ENCODE measurements around the gene PCNX3.
A peak's percentile ranks its signal among the peaks of the same experiment; 100 is the strongest.

Gene PCNX3

DNA sequence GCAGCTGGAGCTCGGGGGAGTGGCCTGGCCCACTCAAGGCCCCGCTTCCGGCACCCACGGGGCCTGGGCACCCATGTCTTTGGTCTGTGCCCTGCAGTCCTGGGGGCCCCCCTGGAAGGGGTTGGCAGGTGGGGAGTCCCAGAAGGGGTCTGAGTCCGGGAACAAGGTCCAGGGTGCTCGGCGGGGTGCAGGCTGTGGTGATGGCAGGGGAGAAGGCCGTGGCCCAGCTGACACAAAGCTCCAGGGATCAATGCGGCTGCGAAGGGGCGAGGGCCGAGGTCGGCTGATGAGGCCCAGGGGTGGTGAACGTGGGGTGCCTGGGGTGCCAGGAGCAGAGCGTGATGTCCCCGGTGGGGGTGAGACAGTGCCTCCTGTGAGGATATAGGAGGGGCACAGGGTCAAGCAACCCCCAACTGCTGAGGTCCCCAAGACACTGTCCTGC is 17.3 kb upstream of the PCNX3 start:
- H3K36me3 Mint-ChIP-seq (ENCODE audit: low read depth): peaks cover 93% of the 10 kb centered on the region
- H3K27ac Mint-ChIP-seq: no peak overlapping the region
- H3K9me3 Mint-ChIP-seq: no peaks in the 10 kb centered on the region
- H3K27me3 Mint-ChIP-seq: no peaks in the 10 kb centered on the region
- intact Hi-C loops (cut with micrococcal nuclease): no loop called here
- peaks cover 57% of the 10 kb centered on the region for H3K4me1 Mint-ChIP-seq (ENCODE audit: low read depth)
- no peak overlapping the region for H3K4me3 Mint-ChIP-seq

DNA sequence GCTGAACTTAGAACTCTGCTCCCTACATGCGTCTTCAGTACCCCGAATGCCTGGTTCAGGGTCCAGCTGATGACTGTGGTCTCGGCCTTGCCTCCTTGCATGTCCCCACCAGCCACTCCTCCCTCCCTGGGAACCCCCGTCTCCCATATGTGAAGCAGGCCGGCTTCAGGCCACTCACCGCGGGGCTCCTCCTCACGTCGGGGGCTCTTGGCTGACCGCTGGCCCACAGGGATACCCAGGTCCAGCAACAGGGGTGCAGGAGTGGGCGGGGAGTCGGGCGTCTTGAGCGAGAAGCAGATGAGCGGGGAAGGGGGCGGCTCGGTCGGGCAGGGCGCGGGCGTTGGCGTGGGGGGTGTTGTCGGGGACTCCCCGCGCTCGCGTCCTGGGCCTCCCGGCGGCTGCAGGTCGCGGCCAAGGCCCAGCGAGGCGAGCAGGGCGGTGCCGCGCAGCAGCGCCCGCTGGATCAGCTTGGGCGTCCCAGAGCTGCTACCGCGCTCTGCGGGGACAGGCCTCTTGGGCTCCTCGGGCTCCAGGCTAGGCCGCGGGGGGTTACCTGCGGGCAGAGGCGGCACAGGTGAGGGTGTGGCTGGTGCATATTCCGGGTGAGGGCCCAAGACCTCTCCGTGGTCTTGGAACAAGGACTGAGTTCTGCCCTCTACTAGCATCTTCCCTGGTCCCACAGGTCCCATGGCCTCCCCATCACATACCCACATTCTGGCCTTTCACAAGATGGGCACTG is 16.2 kb upstream of the PCNX3 start:
- Mint-ChIP-seq H3K27ac (no peak overlapping the region), H3K36me3 (ENCODE audit: low read depth) (peaks cover 93% of the 10 kb centered on the region), H3K4me1 (ENCODE audit: low read depth) (peaks cover 52% of the 10 kb centered on the region), H3K27me3 (no peaks in the 10 kb centered on the region), H3K4me3 (no peak overlapping the region), H3K9me3 (no peaks in the 10 kb centered on the region)
- intact Hi-C loops (cut with micrococcal nuclease): no loop called here

DNA sequence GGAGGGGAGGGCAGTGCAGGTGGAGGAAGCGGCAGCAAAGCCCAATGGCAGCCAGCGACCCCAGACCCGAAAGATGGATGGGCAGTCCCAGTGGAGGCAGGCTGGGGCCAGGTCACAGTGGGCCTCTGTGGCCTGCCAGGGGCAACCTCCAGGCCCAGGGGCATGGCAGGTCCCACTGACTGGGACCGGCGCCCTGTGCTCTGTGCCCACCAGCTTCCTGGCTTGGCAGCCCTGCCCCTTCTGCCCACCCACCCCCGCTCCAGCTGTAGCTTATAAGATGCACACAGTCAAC is 15.7 kb upstream of the PCNX3 start:
- Mint-ChIP-seq H3K4me1 (ENCODE audit: low read depth) (peaks cover 47% of the 10 kb centered on the region), H3K27ac (no peak overlapping the region), H3K4me3 (no peak overlapping the region), H3K9me3 (no peaks in the 10 kb centered on the region), H3K27me3 (no peaks in the 10 kb centered on the region), H3K36me3 (ENCODE audit: low read depth) (peaks cover 94% of the 10 kb centered on the region)
- intact Hi-C loops (cut with micrococcal nuclease): no loop called here

DNA sequence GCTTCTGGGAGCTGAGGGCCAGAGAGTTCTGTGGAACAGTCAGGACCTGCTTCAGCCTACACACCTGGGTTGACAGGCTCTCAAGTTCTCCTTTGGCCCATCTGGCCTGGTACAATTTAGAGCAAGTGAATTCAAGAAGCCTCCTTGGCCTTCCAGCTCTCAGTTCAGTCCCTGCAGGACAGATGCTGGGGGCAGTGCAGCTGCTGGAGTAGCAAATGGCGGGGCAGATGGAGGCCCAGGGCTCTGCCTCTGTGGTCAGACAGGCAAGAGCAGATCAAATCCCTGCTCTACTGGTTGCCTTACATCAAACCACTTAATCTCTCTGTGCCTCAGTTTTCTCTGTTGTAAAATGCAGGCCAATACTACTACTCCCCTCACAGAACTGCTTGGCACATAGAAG is 11.3 kb upstream of the PCNX3 start:
- Mint-ChIP-seq H3K36me3 (ENCODE audit: low read depth) (peaks cover 100% of the 10 kb centered on the region), H3K27me3 (no peaks in the 10 kb centered on the region), H3K9me3 (no peaks in the 10 kb centered on the region), H3K27ac (no peak overlapping the region), H3K4me3 (no peak overlapping the region), H3K4me1 (ENCODE audit: low read depth) (peaks cover 41% of the 10 kb centered on the region)
- intact Hi-C loops (cut with micrococcal nuclease): no loop called here

DNA sequence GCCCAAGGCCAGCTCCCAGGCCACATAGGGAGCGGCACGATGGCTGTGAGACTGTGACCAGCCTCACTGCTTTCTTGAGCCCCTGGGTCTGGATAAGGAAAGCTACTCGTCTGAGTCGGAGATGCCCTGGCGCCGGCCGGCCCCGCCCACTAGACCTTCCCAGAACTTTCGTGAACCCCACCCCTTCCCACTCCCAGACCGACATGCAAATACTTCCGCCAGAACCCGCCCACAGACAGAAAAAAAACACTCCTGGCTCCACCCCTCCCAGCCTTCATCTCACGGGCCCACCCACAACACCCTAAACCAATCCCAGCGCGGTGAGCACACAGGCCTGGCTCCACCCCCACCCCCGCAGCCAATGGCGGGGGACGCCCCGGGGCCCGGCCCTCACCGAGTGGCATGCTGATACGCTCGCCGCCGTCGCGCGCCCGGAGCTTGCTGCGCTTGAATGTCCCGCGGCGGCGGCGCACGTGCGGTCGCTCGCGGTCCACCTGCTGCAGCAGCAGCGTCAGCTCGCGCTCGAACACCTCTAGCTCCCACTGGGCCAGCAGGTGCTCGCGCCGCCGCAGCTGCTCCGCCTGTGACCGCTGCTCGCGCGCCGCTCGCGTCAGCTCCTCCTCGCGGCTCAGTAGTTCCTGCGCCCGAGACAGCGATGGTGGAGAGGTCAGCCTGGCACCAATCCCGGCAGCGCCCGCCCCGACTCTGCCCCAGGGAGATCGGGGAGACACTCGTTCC is 8.5 kb upstream of the PCNX3 start:
- peaks cover 100% of the 10 kb centered on the region for H3K36me3 Mint-ChIP-seq (ENCODE audit: low read depth)
- H3K4me3 Mint-ChIP-seq: peak overlapping the region; percentile 4
- no peak overlapping the region for H3K27ac Mint-ChIP-seq
- intact Hi-C loops (cut with micrococcal nuclease): no loop called here
- no peaks in the 10 kb centered on the region for H3K27me3 Mint-ChIP-seq
- no peaks in the 10 kb centered on the region for H3K9me3 Mint-ChIP-seq
- peaks cover 64% of the 10 kb centered on the region for H3K4me1 Mint-ChIP-seq (ENCODE audit: low read depth)

DNA sequence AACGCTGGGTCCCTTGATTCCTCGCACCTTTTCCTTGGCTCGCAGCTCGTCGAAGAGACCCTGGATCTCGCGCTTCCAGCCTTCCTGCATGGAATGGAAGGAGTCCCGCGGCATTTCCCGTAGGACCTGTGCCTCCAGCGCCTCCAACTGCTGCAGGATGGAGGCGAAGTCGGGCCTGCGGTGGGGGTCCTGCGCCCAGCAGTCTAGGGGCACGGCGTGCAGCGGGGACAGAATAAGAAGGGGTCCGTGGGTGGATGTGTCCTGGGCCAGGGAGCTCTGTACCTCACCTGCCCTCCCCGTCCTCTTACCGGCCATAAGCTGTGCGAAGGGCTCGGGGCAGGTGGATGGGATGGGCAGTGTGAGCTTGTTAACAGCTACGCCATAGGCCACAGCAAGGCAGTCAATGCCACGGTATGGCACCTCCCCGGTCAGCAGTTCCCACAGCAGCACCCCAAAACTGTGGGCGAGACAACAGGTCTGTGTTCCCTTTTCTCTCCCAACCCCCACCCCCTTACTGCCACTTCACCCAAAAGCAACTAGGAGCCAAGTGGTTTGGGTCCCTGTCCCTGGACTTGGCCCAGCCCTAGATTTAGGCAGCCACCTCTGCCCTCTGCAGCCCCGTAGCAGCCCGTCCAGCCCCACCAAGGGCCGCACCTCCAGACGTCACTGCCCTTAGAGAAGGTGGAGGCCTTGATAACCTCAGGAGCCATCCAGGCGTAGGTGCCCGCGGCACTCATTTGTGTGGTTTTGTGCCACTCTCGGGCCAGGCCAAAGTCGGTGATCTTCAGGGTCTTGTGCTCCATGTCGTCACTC is 7.8 kb upstream of the PCNX3 start:
- H3K4me3 Mint-ChIP-seq: no peak overlapping the region
- H3K27me3 Mint-ChIP-seq: no peaks in the 10 kb centered on the region
- H3K9me3 Mint-ChIP-seq: no peaks in the 10 kb centered on the region
- H3K27ac Mint-ChIP-seq: no peak overlapping the region
- peaks cover 100% of the 10 kb centered on the region for H3K36me3 Mint-ChIP-seq (ENCODE audit: low read depth)
- peaks cover 72% of the 10 kb centered on the region for H3K4me1 Mint-ChIP-seq (ENCODE audit: low read depth)
- intact Hi-C loops (cut with micrococcal nuclease): no loop called here

DNA sequence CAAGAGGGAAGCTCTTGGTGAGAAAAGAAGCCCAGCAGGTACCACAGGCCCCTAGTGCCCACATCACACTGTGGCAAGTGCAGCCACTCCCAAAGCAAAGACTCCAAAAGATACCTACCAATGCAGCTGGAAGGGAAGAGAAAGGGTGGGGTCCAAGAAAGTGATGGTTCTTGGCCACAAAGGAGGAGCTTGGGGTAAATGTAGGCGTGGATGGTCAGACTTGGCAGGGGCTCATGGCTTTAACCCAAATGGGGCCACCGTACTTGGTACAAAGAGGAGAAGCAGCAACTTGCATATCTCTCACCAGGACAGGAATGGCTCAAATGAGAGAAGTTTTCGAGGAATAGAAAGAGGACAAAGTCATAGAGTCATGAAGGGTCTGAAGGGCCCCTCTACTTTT is 6.3 kb upstream of the PCNX3 start:
- Mint-ChIP-seq H3K36me3 (ENCODE audit: low read depth) (peaks cover 100% of the 10 kb centered on the region), H3K27me3 (no peaks in the 10 kb centered on the region), H3K4me1 (ENCODE audit: low read depth) (peaks cover 70% of the 10 kb centered on the region), H3K4me3 (peak overlapping the region; percentile 91), H3K9me3 (no peaks in the 10 kb centered on the region), H3K27ac (no peak overlapping the region)
- intact Hi-C loops (cut with micrococcal nuclease): no loop called here

DNA sequence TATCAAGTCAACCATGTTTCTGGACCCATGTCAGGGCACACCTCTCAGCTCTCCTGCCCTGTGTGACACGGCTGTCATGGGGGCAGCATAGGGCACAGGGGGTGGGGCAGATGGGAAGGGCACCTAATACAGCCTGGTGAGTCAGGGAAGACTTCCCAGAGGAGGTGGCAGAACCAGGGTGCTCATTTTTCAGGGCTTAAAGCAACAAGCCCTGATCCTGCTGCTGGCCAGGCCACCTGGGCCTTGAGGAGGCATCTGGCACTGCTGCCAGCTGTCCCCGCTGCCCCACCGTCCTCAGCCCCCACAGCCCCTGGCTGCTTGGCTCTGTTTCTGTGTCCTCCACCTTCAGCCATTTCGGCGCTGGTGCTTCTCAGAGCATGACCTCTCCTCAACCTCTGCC is 5.9 kb upstream of the PCNX3 start:
- H3K27ac Mint-ChIP-seq: peak overlapping the region; percentile 95
- peak overlapping the region; percentile 91 for H3K4me3 Mint-ChIP-seq
- H3K27me3 Mint-ChIP-seq: no peaks in the 10 kb centered on the region
- H3K36me3 Mint-ChIP-seq (ENCODE audit: low read depth): peaks cover 100% of the 10 kb centered on the region
- intact Hi-C loops (cut with micrococcal nuclease): no loop called here
- peaks cover 70% of the 10 kb centered on the region for H3K4me1 Mint-ChIP-seq (ENCODE audit: low read depth)
- no peaks in the 10 kb centered on the region for H3K9me3 Mint-ChIP-seq

DNA sequence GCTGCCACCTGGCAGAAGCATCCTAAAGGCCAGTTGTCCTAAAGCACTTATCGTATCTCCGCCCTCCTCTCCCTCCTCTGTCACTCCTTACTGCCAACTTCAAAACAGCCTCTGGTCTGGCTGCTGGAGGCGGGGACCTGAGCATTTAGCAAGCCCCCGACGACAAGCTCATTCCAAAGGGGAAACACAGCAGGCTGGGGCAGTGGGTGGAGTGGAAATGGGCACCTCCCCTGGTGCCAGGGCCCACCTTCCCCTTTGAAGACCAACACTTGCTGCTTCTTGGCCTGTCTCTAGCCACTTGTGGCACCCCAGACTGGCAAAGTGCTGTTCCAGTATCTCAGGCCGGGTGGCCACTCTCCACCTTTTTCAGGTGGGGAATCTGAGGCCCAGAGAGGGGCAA is 5.2 kb upstream of the PCNX3 start:
- intact Hi-C loops (cut with micrococcal nuclease): no loop called here
- H3K36me3 Mint-ChIP-seq (ENCODE audit: low read depth): peaks cover 99% of the 10 kb centered on the region
- H3K4me1 Mint-ChIP-seq (ENCODE audit: low read depth): peaks cover 70% of the 10 kb centered on the region
- no peaks in the 10 kb centered on the region for H3K9me3 Mint-ChIP-seq
- peak overlapping the region; percentile 95 for H3K27ac Mint-ChIP-seq
- peak overlapping the region; percentile 91 for H3K4me3 Mint-ChIP-seq
- no peaks in the 10 kb centered on the region for H3K27me3 Mint-ChIP-seq

DNA sequence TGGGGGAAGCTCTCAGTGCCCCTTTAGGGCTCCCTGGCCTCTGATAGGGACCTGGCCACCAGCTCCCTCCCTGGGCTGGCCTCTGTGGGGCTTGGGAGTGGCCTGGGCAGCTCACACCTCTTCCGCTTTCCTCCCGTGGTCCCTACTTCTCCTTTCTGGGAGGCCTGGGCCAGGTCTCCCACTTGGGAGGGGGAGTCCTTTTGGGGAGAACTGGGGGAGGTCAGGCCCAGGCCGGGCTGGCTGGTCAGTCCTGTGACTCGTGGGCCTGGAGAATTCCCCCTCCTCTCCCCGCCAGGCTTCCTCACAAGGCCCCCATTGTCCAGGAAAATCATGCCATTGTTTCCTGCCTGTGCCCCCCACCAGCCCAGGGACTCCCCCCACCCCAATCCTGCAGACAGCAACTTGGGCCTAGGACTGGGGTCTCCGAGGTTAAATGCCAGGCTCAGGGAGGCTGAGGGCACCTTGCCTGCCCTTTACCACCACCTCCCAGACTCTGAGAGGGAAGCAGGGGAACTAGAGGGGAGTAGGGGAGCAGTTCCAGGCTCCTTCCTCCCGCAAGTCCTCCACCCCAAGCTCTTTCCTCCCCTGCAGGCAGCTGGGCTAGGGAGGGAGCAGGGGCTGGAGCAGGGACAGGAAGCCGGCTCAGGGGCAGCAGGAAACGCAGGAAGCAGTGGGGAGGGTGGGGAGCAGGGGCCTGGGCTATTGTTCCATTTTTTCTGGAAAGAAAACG is 4.4 kb upstream of the PCNX3 start:
- Mint-ChIP-seq H3K36me3 (ENCODE audit: low read depth) (peaks cover 93% of the 10 kb centered on the region), H3K27ac (peak overlapping the region; percentile 95), H3K4me1 (ENCODE audit: low read depth) (peaks cover 71% of the 10 kb centered on the region), H3K4me3 (peak overlapping the region; percentile 91), H3K9me3 (no peaks in the 10 kb centered on the region), H3K27me3 (no peaks in the 10 kb centered on the region)
- intact Hi-C loops (cut with micrococcal nuclease): no loop called here

DNA sequence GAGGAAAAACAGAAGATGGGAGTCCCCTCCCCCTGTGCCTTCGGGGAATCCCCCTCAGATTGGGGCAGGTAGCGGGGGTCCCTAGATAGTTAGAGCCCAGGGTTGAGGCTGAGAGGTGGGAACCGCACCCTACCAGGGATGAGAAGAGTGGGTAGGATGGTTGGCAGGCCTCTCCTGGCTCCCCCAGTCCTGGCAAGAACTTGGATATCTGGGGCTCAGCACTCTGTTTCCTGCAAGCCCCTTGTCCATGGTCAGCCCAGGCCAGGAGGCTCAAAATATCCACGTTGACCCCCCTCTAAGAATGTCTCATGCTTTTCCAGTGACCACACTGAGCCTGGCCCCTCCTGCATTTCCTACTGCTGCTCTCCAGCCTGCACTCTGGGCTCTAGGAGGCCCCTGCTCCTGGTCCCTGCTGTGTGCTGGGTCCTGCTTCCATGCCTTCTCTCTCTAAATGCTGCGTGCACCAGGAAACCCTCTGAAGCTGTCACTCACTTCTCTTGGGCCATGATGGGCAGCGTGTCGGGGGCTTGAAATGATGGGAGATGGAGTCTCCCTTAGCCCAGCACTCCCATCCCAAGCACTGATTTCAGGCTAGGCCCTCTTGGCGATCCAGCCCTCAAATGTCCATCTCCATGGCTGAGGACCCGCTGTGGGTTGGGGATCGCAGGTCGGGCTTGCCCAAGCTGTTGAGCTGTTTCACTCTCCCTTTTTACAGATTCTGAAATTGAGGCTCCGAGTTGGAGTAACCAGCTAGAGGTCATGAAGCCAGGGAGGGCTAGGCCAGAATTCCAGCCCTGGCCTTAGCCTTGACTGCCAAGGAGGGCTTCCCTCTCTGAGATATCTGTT is 3.6 kb upstream of the PCNX3 start:
- Mint-ChIP-seq H3K36me3 (ENCODE audit: low read depth) (peaks cover 93% of the 10 kb centered on the region), H3K27me3 (no peaks in the 10 kb centered on the region), H3K27ac (peak overlapping the region; percentile 95), H3K4me3 (peak overlapping the region; percentile 91), H3K9me3 (no peaks in the 10 kb centered on the region), H3K4me1 (ENCODE audit: low read depth) (peaks cover 71% of the 10 kb centered on the region)
- intact Hi-C loops (cut with micrococcal nuclease): no loop called here

DNA sequence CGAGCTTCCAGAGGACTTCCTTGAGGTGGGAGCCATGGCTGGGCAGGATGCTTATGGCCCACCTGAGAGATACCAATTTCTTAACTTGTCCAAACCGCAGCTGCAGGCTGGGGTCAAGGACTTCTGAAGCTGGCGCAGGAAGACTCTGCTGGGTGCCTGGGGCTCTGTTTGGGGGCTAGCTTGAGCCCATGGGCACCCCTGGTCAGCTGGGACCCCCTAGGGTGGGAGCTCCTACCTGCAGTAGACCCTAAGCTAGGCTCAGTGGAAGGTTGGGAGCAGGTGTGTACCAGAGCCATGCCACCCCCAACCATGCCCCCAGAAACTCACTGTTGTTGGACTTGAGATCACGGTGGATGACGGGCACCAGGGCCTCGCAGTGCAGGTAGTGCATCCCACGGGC is 2.9 kb upstream of the PCNX3 start:
- H3K27ac Mint-ChIP-seq: peak overlapping the region; percentile 95
- H3K4me1 Mint-ChIP-seq (ENCODE audit: low read depth): peaks cover 71% of the 10 kb centered on the region
- no peaks in the 10 kb centered on the region for H3K27me3 Mint-ChIP-seq
- H3K36me3 Mint-ChIP-seq (ENCODE audit: low read depth): peaks cover 93% of the 10 kb centered on the region
- intact Hi-C loops (cut with micrococcal nuclease): no loop called here
- H3K4me3 Mint-ChIP-seq: peak overlapping the region; percentile 91
- H3K9me3 Mint-ChIP-seq: no peaks in the 10 kb centered on the region
